ENCODE data around the gene TMEM232. TPM values are rescaled to one million over a fixed set of nuclear protein-coding genes. Genes with fewer than 3 reads are reported as not detected.

The TMEM232 gene
- total and polyA plus RNA-seq, 2 donors from 2014 or later: 4.8 to 11.3 TPM

GRCh38 chr5:110463106-110463505 lies 263.4 kb downstream of the TMEM232 start:
- H3K27me3 ChIP-seq (ENCODE audit: control insufficient read depth, insufficient read depth, low read length): no peaks in the 10 kb centered on the region
- H3K9ac ChIP-seq (ENCODE audit: low read length in 3 of 3): no peak overlapping the region
- no peak overlapping the region for H3K4me3 ChIP-seq (ENCODE audit: low read length in 3 of 3)
- H3K4me1 ChIP-seq (ENCODE audit: control insufficient read depth in 2 of 3, insufficient read depth in 2 of 3, low read depth in 1 of 3, low read length in 3 of 3): no peaks in the 10 kb centered on the region
- FAIRE-seq: no peak
- no peaks in the 10 kb centered on the region for H3K9me3 ChIP-seq (ENCODE audit: control insufficient read depth in 2 of 3, insufficient read depth in 1 of 3, low read length in 3 of 3)
- no peaks in the 10 kb centered on the region for H3K36me3 ChIP-seq (ENCODE audit: control insufficient read depth in 2 of 3, insufficient read depth in 3 of 3, low read length in 3 of 3)
- DNase-seq: no peak
- intact Hi-C loops (cut with DNase I): no loop called here
- TF ChIP-seq CTCF (IDR thresholded peaks at IDR 0.05; ENCODE audit: borderline replicate concordance, extremely low read depth, insufficient read depth): no peak
- no peak overlapping the region for H3K27ac ChIP-seq (ENCODE audit: low read depth in 2 of 2, low read length in 2 of 2)

- no peaks in the 10 kb centered on the region for H3K4me1 ChIP-seq (ENCODE audit: control insufficient read depth in 2 of 3, insufficient read depth in 2 of 3, low read depth in 1 of 3, low read length in 3 of 3)
- H3K9me3 ChIP-seq (ENCODE audit: control insufficient read depth in 2 of 3, insufficient read depth in 1 of 3, low read length in 3 of 3): no peaks in the 10 kb centered on the region
- no peak for TF ChIP-seq CTCF (IDR thresholded peaks at IDR 0.05; ENCODE audit: borderline replicate concordance, extremely low read depth, insufficient read depth)
- H3K36me3 ChIP-seq (ENCODE audit: control insufficient read depth in 2 of 3, insufficient read depth in 3 of 3, low read length in 3 of 3): no peaks in the 10 kb centered on the region
- H3K4me3 ChIP-seq (ENCODE audit: low read length in 3 of 3): no peak overlapping the region
- DNase-seq: no peak
- FAIRE-seq: no peak
- no peaks in the 10 kb centered on the region for H3K27me3 ChIP-seq (ENCODE audit: control insufficient read depth, insufficient read depth, low read length)
- no peak overlapping the region for H3K27ac ChIP-seq (ENCODE audit: low read depth in 2 of 2, low read length in 2 of 2)
- intact Hi-C loops (cut with DNase I): no loop called here
- no peak overlapping the region for H3K9ac ChIP-seq (ENCODE audit: low read length in 3 of 3)
Measured at GRCh38 chr5:110460837-110461236, 265.6 kb downstream of the TMEM232 start.

GRCh38 chr5:110458313-110458712 lies 268.2 kb downstream of the TMEM232 start:
- Histone ChIP-seq H3K9me3 (ENCODE audit: control insufficient read depth in 2 of 3, insufficient read depth in 1 of 3, low read length in 3 of 3) (no peaks in the 10 kb centered on the region), H3K4me1 (ENCODE audit: control insufficient read depth in 2 of 3, insufficient read depth in 2 of 3, low read depth in 1 of 3, low read length in 3 of 3) (no peaks in the 10 kb centered on the region), H3K27me3 (ENCODE audit: control insufficient read depth, insufficient read depth, low read length) (no peaks in the 10 kb centered on the region), H3K4me3 (ENCODE audit: low read length in 3 of 3) (no peak overlapping the region), H3K36me3 (ENCODE audit: control insufficient read depth in 2 of 3, insufficient read depth in 3 of 3, low read length in 3 of 3) (no peaks in the 10 kb centered on the region), H3K9ac (ENCODE audit: low read length in 3 of 3) (no peak overlapping the region), H3K27ac (ENCODE audit: low read depth in 2 of 2, low read length in 2 of 2) (no peak overlapping the region)
- FAIRE-seq (no peak), DNase-seq (no peak)
- TF ChIP-seq CTCF (IDR thresholded peaks at IDR 0.05; ENCODE audit: borderline replicate concordance, extremely low read depth, insufficient read depth): no peak
- intact Hi-C loops (cut with DNase I): no loop called here

- FAIRE-seq: no peak
- no peak for DNase-seq
- Histone ChIP-seq H3K27ac (ENCODE audit: low read depth in 2 of 2, low read length in 2 of 2) (no peak overlapping the region), H3K4me1 (ENCODE audit: control insufficient read depth in 2 of 3, insufficient read depth in 2 of 3, low read depth in 1 of 3, low read length in 3 of 3) (no peaks in the 10 kb centered on the region), H3K36me3 (ENCODE audit: control insufficient read depth in 2 of 3, insufficient read depth in 3 of 3, low read length in 3 of 3) (no peaks in the 10 kb centered on the region), H3K9me3 (ENCODE audit: control insufficient read depth in 2 of 3, insufficient read depth in 1 of 3, low read length in 3 of 3) (no peaks in the 10 kb centered on the region), H3K9ac (ENCODE audit: low read length in 3 of 3) (no peak overlapping the region), H3K27me3 (ENCODE audit: control insufficient read depth, insufficient read depth, low read length) (no peaks in the 10 kb centered on the region), H3K4me3 (ENCODE audit: low read length in 3 of 3) (no peak overlapping the region)
- TF ChIP-seq CTCF (IDR thresholded peaks at IDR 0.05; ENCODE audit: borderline replicate concordance, extremely low read depth, insufficient read depth): no peak
- intact Hi-C loops (cut with DNase I): no loop called here
Measured at GRCh38 chr5:110442856-110443255, 283.6 kb downstream of the TMEM232 start.

All from kidney (tissue), 14 donors.